Panc1 (cell line): ENCODE data around the gene KRTAP5-11. TPM values are rescaled to one million over a fixed set of nuclear protein-coding genes. Genes with fewer than 3 reads are reported as not detected.

Experiments used
- ATAC-seq: fragments of 200-7000 bp; cut with Tn5 transposase; 2 replicates; pipeline ENCODE4 v1.9.1; 2020; ENCODE audit warnings: mild to moderate bottlenecking, moderate library complexity
- BruUV-seq: library from RNA; stranded (reverse); fragments of 400-500 nt; replicated peaks from 2 replicates; lab custom pipeline; 2021; lab: Mats Ljungman, UMichigan
- CTCF ChIA-PET: fragments of 300-600 bp; sonication (Branson Sonifier 250); formaldehyde crosslinking; loops from one replicate; lab custom pipeline; 2022; ENCODE audit warnings: antibody characterized with exemption; lab: Charles Lee
- POLR2A ChIA-PET: fragments of 300-600 bp; sonication (Branson Sonifier 250); formaldehyde crosslinking; loops from one replicate; lab custom pipeline; 2022; ENCODE audit warnings: antibody characterized with exemption; lab: Charles Lee
- DNase-seq: peaks from one replicate; pipeline ENCODE4 v3.0.0-alpha.2; 2010; ENCODE audit warnings: low read depth, low spot score
- H3K27ac ChIP-seq: 2 replicates; pipeline ENCODE4 v1.5.1; 2011; ENCODE audit warnings: mild to moderate bottlenecking, low read length, inconsistent platforms
- H3K27me3 ChIP-seq: fragments of 200-500 bp; sonication (Bioruptor generic); 2 replicates; pipeline ENCODE4 v1.6.0; 2014; ENCODE audit warnings: low read length, inconsistent platforms; ENCODE audit not compliant: control insufficient read depth, insufficient read depth
- H3K36me3 ChIP-seq: fragments of 200-500 bp; sonication (Bioruptor generic); 2 replicates; pipeline ENCODE4 v1.5.1; 2014; ENCODE audit warnings: inconsistent platforms, mild to moderate bottlenecking, low read length, moderate library complexity; ENCODE audit not compliant: control insufficient read depth, insufficient read depth
- H3K4me1 ChIP-seq: 2 replicates; pipeline ENCODE4 v1.5.1; 2011; ENCODE audit warnings: inconsistent platforms, mild to moderate bottlenecking, low read length, moderate library complexity; ENCODE audit not compliant: control insufficient read depth, insufficient read depth
- H3K4me3 ChIP-seq, 2 experiments: 2 replicates each; pipeline ENCODE4 v1.5.1; 2011 to 2012; ENCODE audit warnings: low read depth in 2 of 2, low read length in 2 of 2, mild to moderate bottlenecking in 2 of 2, inconsistent platforms in 1 of 2, moderate library complexity in 1 of 2
- H3K9me3 ChIP-seq: fragments of 200-500 bp; sonication (Bioruptor generic); 2 replicates; pipeline ENCODE4 v1.5.1; 2014; ENCODE audit warnings: low read depth, mild to moderate bottlenecking, inconsistent platforms, low read length, moderate library complexity; ENCODE audit not compliant: control insufficient read depth, insufficient read depth
- CTCF ChIP-seq: fragments of 450-650 bp; IDR thresholded peaks from 2 replicates; pipeline ENCODE4 v1.5.1; 2017; ENCODE audit warnings: mild to moderate bottlenecking
- POLR2AphosphoS5 ChIP-seq: IDR thresholded peaks from 2 replicates; pipeline ENCODE4 v1.6.1; 2012; ENCODE audit warnings: mild to moderate bottlenecking, low read depth, low read length, moderate library complexity
- REST ChIP-seq, 2 experiments: IDR thresholded peaks; 2 replicates each; pipeline ENCODE4 v1.6.1; 2011 to 2012; ENCODE audit warnings: low read depth in 2 of 2, control low read depth in 1 of 2, low read length in 1 of 2, mild to moderate bottlenecking in 1 of 2, moderate library complexity in 1 of 2; ENCODE audit not compliant: insufficient read depth in 1 of 2
- SIN3A ChIP-seq: IDR thresholded peaks from 2 replicates; pipeline ENCODE4 v1.6.1; 2012; ENCODE audit warnings: low read depth, mild to moderate bottlenecking, low read length, moderate library complexity, borderline replicate concordance; ENCODE audit not compliant: insufficient read depth
- TCF7L2 ChIP-seq: IDR thresholded peaks from 2 replicates; pipeline ENCODE4 v1.6.1; 2011; ENCODE audit warnings: mild to moderate bottlenecking, low read depth, low read length, inconsistent platforms
- in situ Hi-C: cut with HindIII; loops from 2 replicates; pipeline ENCODE4 v1.10.0; 2016; ENCODE audit warnings: low sequenced_read_pairs, low pct_unique_long_range_greater_than_20kb
- intact Hi-C: fragments of 100-400 bp; cut with micrococcal nuclease; formaldehyde crosslinking; loops from one replicate; pipeline ENCODE4 v1.10.0; 2022; ENCODE audit not compliant: unreplicated experiment
- total RNA-seq: library from RNA; stranded (reverse); gene quantifications from one replicate; pipeline ENCODE4 v1.2.1, GENCODE V29; 2021; ENCODE audit not compliant: unreplicated experiment

KRTAP5-11 gene
- total RNA-seq, 1 experiment from 2014 or later = not detected

DNA sequence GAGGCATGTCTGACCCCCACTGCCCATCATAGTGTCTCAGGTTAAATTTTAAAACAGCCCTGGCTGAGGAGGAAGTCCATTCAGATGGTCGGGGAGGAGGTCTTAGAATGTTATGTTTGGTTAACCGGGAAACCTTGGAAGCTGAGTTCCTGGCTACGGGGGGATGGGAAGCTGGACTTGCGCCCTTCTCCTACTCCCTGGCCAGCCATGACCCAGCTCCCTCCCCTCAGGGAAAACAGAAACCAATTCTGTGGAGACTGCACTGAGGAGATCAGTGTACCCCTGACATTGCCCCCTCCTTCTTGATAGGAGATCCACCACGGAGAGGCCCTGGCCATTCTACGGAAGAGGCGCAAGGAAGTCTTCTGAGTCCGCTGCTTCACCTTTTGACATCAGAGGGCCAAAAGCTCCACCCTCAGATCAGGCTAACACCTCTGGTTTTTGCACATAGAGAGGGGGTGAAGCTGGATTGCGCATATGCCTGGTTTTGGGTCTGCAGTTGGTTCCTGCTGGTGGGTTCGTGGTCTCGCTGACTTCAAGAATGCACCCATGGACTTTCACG is 37.2 kb downstream of the KRTAP5-11 start:
- DNase-seq (no peak), ATAC-seq (no peak)
- Histone ChIP-seq H3K27me3 (peaks cover 2% of the 10 kb centered on the region; the same call in 1 of the 2 replicates), H3K4me3 (no peak overlapping the region), H3K36me3 (no peaks in the 10 kb centered on the region), H3K27ac (no peak overlapping the region), H3K4me1 (no peaks in the 10 kb centered on the region), H3K9me3 (no peaks in the 10 kb centered on the region)
- POLR2A ChIA-PET = no interaction called here
- BruUV-seq = no TSS peak
- in situ Hi-C loops = no loop called here
- intact Hi-C loops = no loop called here
- TF ChIP-seq REST (IDR thresholded peaks at IDR 0.05; ENCODE audit: insufficient read depth in 1 of 2, low read depth in 2 of 2, low read length in 1 of 2) = no peak
- no peak for TF ChIP-seq CTCF
- CTCF ChIA-PET = no interaction called here

- TF ChIP-seq TCF7L2 = no peak
- TF ChIP-seq SIN3A = no peak
- no peak for TF ChIP-seq REST (IDR thresholded peaks at IDR 0.05; ENCODE audit: insufficient read depth in 1 of 2, low read depth in 2 of 2, low read length in 1 of 2)
- TF ChIP-seq CTCF = no peak
- TF ChIP-seq POLR2AphosphoS5 = no peak
- BruUV-seq = no TSS peak
- CTCF ChIA-PET = no interaction called here
- H3K9me3 ChIP-seq = no peaks in the 10 kb centered on the region
- DNase-seq (no peak), ATAC-seq (no peak)
- no peaks in the 10 kb centered on the region for H3K36me3 ChIP-seq
- in situ Hi-C loops (no loop called here), intact Hi-C loops (no loop called here)
- no peak overlapping the region for H3K27ac ChIP-seq
- peaks cover 2% of the 10 kb centered on the region; the same call in 1 of the 2 replicates for H3K27me3 ChIP-seq
- no peaks in the 10 kb centered on the region for H3K4me1 ChIP-seq
- POLR2A ChIA-PET = no interaction called here
- no peak overlapping the region for H3K4me3 ChIP-seq
These were observed 38.0 kb downstream of the KRTAP5-11 start for GRCh38 chr11:71544525-71545214.
